Upper lobe of right lung (tissue), 1 donor: ENCODE data around the gene PELI2. TPM values are rescaled to one million over a fixed set of nuclear protein-coding genes. Genes with fewer than 3 reads are reported as not detected.

Source experiments
- ATAC-seq: fragments of 200-7000 bp; cut with Tn5 transposase; one replicate; pipeline ENCODE4 v1.9.1; 2020; ENCODE audit warnings: mild to moderate bottlenecking, moderate library complexity
- DNase-seq: peaks from one replicate; pipeline ENCODE4 v3.0.0-alpha.2; 2020
- H3K27ac ChIP-seq: fragments of 200-600 bp; one replicate; pipeline ENCODE4 v1.8.0; 2022
- H3K27me3 ChIP-seq: fragments of 200-600 bp; one replicate; pipeline ENCODE4 v1.8.0; 2022; ENCODE audit warnings: mild to moderate bottlenecking
- H3K36me3 ChIP-seq: fragments of 200-600 bp; one replicate; pipeline ENCODE4 v1.8.0; 2022
- H3K4me1 ChIP-seq: fragments of 200-600 bp; one replicate; pipeline ENCODE4 v1.8.0; 2022
- H3K4me3 ChIP-seq: fragments of 200-600 bp; one replicate; pipeline ENCODE4 v1.8.0; 2022; ENCODE audit warnings: mild to moderate bottlenecking
- H3K9me3 ChIP-seq: fragments of 200-600 bp; one replicate; pipeline ENCODE4 v1.8.0; 2022
- intact Hi-C: fragments of 100-400 bp; cut with DNase I; formaldehyde crosslinking; loops from one replicate; pipeline ENCODE4 v1.11.0; 2022
- total RNA-seq: library from RNA; stranded (reverse); fragmentation: NEBNext Ultra II Directional; extraction: Animal tissue kit (Norgen Biotek cat#: 25700); gene quantifications from one replicate; pipeline ENCODE4 v1.2.1, GENCODE V29; 2021
- TF ChIP-seq, protein P1 (sequence below): fragments of 200-600 bp; IDR thresholded peaks from one replicate; pipeline ENCODE4 v1.8.0; 2022; ENCODE audit warnings: antibody characterized with exemption
- donor health status: DM: no; HTN: yes; CAD: no; lungs with severe emphysema.

PELI2 gene
- total RNA-seq, 1 donor from 2014 or later: 25.7 TPM

DNA sequence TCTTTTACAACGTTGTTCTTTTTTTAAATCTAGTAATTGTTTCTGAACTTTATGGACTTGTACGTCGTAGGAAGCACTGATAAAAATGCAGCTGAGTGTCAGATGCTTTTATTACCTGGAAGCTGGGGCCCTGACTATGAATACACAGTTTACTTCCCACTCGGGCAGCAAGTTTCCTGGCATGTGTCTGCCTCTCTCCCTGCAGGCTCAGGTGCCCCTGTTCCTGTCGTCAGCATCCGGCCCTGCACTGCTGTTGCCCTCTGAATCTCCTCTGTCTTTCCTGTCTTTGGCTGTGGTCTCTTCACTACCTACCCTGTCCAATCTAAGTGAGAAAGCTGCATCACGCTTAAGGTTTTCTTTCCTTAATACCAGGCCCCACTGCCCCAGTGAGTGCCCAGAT lies 75.8 kb downstream of the PELI2 start:
- Histone ChIP-seq H3K36me3 (no peaks in the 10 kb centered on the region), H3K4me1 (peaks cover 15% of the 10 kb centered on the region), H3K27ac (no peak overlapping the region), H3K9me3 (no peaks in the 10 kb centered on the region), H3K27me3 (no peaks in the 10 kb centered on the region), H3K4me3 (no peak overlapping the region)
- TF ChIP-seq, protein P1, sequence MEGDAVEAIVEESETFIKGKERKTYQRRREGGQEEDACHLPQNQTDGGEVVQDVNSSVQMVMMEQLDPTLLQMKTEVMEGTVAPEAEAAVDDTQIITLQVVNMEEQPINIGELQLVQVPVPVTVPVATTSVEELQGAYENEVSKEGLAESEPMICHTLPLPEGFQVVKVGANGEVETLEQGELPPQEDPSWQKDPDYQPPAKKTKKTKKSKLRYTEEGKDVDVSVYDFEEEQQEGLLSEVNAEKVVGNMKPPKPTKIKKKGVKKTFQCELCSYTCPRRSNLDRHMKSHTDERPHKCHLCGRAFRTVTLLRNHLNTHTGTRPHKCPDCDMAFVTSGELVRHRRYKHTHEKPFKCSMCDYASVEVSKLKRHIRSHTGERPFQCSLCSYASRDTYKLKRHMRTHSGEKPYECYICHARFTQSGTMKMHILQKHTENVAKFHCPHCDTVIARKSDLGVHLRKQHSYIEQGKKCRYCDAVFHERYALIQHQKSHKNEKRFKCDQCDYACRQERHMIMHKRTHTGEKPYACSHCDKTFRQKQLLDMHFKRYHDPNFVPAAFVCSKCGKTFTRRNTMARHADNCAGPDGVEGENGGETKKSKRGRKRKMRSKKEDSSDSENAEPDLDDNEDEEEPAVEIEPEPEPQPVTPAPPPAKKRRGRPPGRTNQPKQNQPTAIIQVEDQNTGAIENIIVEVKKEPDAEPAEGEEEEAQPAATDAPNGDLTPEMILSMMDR: no peak
- intact Hi-C loops: no loop called here
- DNase-seq (no peak), ATAC-seq (no peak)

DNA sequence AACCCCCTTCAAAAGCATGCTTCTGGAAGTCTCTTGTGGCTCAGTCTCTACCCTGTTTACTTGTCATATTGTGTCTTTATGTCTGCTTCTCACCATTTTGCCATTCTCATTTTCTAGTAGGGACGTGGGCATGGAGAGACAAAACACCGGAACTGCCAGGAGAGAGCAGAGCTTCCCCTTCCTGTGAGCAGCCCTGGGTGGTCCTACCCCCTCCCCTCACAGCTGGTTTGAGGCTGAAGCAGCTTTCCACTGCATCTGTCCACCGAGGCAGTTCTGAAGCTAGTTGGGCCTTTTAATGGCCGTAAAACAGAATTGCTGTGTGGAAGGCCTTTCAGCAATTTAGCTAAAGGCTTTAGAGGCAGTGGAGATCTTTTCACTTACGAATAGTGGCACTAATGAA lies 77.0 kb downstream of the PELI2 start:
- no peak for ATAC-seq
- no peaks in the 10 kb centered on the region for H3K27me3 ChIP-seq
- H3K4me3 ChIP-seq: no peak overlapping the region
- H3K9me3 ChIP-seq: no peaks in the 10 kb centered on the region
- intact Hi-C loops: no loop called here
- TF ChIP-seq, protein P1: no peak
- H3K27ac ChIP-seq: no peak overlapping the region
- DNase-seq: no peak
- H3K36me3 ChIP-seq: no peaks in the 10 kb centered on the region
- peaks cover 19% of the 10 kb centered on the region for H3K4me1 ChIP-seq

DNA sequence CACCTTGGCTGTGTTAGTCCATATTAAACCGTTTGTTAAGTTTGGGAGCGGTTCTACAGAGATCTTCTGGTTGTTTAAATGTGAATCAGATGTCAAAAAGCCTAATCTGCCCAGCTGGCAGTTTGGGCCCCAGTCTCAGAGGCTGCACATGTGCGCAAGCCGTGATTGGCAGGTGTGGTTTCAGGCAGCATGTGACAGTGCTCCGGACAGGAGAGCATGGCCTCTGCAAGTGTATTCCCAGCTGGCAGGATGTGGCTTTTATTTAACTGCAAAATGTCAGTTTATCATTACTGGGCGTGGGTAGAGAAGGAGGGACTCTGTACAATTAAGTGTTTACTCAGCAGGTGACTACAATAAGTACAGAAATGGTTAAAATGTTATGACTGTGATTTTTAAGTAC lies 77.5 kb downstream of the PELI2 start:
- no peaks in the 10 kb centered on the region for H3K9me3 ChIP-seq
- TF ChIP-seq, protein P1: no peak
- no peaks in the 10 kb centered on the region for H3K27me3 ChIP-seq
- DNase-seq (no peak), ATAC-seq (no peak)
- no peak overlapping the region for H3K27ac ChIP-seq
- H3K4me1 ChIP-seq: peaks cover 19% of the 10 kb centered on the region
- H3K4me3 ChIP-seq: no peak overlapping the region
- no peaks in the 10 kb centered on the region for H3K36me3 ChIP-seq
- intact Hi-C loops: no loop called here

DNA sequence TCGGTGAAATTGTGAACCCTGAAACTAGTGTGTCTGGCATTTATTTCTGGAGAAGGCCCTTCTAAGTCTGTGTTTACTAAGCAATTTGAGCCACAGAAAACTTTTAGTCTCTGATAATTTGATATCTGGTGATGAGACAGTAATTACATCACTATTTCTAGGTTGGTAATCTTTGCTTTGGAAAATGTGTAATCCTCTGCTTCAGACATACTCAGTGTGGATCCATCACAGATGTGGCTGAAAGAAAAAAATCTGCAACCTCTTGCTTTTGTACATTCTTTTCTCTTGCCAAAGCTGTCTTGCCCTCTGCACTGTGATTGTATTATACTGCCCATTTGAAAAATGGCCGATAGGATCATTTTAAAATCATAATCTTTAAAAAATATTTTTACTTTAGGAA lies 78.1 kb downstream of the PELI2 start:
- TF ChIP-seq, protein P1: no peak
- no peaks in the 10 kb centered on the region for H3K36me3 ChIP-seq
- DNase-seq (no peak), ATAC-seq (no peak)
- no peak overlapping the region for H3K4me3 ChIP-seq
- no peaks in the 10 kb centered on the region for H3K27me3 ChIP-seq
- peaks cover 19% of the 10 kb centered on the region for H3K4me1 ChIP-seq
- H3K9me3 ChIP-seq: no peaks in the 10 kb centered on the region
- no peak overlapping the region for H3K27ac ChIP-seq
- intact Hi-C loops: no loop called here

DNA sequence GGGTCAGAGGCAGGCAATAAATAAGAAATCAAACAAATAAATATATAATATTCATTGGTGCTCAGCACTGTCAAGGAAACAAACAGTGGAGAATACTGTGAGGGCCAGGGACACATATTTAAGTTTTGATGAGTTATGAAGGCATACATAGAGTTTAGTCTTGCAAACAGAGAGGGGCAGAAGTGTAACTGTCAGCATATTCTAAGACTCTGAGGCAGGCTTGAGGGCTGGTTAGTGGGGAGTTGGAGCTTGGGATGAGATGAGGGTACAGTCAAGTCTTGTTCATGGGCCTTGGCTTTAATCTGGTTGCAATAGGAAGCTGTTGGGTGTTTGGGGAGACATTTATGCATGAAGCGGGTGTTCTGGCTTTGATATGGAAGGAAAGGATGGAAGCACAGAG lies 78.9 kb downstream of the PELI2 start:
- H3K36me3 ChIP-seq: no peaks in the 10 kb centered on the region
- no peak for DNase-seq
- TF ChIP-seq, protein P1: no peak
- no peaks in the 10 kb centered on the region for H3K27me3 ChIP-seq
- H3K4me3 ChIP-seq: no peak overlapping the region
- H3K4me1 ChIP-seq: peaks cover 19% of the 10 kb centered on the region
- H3K27ac ChIP-seq: no peak overlapping the region
- no peaks in the 10 kb centered on the region for H3K9me3 ChIP-seq
- intact Hi-C loops: no loop called here
- no peak for ATAC-seq

DNA sequence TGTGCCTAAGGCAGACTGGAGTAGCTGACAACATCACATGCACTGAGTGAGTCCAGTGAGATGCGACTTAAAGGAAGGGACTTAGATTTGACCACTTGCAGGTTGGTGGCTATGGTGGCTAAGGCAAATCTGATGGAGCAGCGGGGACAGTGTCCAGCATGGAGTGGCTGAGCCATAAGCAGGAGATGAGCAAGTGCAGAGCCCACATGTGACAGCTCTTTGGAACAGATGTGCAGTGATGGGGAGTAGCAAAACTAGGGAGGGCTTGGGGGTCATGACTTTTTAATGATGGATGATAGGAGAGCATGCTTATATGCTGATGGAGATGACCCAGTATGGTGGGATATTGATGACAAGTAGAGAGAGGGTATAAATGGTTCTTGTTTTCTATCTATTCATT lies 80.2 kb downstream of the PELI2 start:
- Histone ChIP-seq H3K9me3 (no peaks in the 10 kb centered on the region), H3K4me1 (peaks cover 19% of the 10 kb centered on the region), H3K27ac (no peak overlapping the region), H3K4me3 (no peak overlapping the region), H3K36me3 (no peaks in the 10 kb centered on the region), H3K27me3 (no peaks in the 10 kb centered on the region)
- DNase-seq (no peak), ATAC-seq (no peak)
- TF ChIP-seq, protein P1: no peak
- intact Hi-C loops: no loop called here
